COLO829 (cell line): ENCODE measurements around the gene OXT.
"Not testable (repeated sequence)": the region's sequence is repeated elsewhere in the genome, so short reads cannot be mapped to it uniquely, and the experiment has no call there.

Experiments used
- DNase-seq: peaks from one replicate; pipeline ENCODE4 v3.0.0; 2012; ENCODE audit warnings: low spot score

Gene OXT

DNA sequence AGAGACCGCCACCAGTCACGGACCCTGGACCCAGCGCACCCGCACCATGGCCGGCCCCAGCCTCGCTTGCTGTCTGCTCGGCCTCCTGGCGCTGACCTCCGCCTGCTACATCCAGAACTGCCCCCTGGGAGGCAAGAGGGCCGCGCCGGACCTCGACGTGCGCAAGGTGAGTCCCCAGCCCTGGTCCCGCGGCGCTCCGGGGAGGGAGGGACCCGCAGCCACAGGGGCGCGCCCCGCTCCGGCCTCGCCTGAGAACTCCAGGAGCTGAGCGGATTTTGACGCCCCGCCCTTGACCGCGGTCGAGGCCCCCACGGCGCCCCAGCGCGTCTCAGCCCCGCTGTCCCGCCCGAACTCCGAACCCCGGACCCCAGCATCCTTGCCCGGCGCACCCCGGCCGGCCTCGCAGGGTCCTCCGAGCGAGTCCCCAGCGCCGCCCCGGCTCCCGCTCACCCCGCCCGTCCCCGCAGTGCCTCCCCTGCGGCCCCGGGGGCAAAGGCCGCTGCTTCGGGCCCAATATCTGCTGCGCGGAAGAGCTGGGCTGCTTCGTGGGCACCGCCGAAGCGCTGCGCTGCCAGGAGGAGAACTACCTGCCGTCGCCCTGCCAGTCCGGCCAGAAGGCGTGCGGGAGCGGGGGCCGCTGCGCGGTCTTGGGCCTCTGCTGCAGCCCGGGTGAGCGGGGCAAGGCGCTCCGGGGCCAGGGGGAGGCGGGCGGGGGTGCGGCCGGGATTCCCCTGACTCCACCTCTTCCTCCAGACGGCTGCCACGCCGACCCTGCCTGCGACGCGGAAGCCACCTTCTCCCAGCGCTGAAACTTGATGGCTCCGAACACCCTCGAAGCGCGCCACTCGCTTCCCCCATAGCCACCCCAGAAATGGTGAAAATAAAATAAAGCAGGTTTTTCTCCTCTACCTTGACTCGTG lies at the start of gene OXT:
TSS of gene OXT (plus strand) at position 11 of the 920 bp plus-strand sequence. CDS start at position 47, 36 bp downstream.
- DNase-seq = no peak

DNA sequence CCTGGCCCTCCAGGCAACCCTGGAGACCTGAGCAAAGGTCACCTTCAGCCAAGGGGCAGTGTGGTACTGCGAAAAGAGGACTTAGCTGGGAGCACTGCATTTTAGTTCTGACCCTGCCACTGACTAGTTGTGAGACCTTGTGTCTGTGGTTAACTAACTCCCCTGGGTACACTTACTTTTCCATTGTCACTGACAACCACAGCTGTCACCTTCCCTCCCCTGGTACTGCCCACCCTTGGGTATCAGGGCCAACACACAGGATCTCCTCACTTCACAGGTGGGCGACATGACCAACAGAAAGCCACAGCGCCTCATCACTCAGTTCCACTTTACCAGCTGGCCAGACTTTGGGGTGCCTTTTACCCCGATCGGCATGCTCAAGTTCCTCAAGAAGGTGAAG lies 49.6 kb upstream of the OXT start:
- DNase-seq = no peak

DNA sequence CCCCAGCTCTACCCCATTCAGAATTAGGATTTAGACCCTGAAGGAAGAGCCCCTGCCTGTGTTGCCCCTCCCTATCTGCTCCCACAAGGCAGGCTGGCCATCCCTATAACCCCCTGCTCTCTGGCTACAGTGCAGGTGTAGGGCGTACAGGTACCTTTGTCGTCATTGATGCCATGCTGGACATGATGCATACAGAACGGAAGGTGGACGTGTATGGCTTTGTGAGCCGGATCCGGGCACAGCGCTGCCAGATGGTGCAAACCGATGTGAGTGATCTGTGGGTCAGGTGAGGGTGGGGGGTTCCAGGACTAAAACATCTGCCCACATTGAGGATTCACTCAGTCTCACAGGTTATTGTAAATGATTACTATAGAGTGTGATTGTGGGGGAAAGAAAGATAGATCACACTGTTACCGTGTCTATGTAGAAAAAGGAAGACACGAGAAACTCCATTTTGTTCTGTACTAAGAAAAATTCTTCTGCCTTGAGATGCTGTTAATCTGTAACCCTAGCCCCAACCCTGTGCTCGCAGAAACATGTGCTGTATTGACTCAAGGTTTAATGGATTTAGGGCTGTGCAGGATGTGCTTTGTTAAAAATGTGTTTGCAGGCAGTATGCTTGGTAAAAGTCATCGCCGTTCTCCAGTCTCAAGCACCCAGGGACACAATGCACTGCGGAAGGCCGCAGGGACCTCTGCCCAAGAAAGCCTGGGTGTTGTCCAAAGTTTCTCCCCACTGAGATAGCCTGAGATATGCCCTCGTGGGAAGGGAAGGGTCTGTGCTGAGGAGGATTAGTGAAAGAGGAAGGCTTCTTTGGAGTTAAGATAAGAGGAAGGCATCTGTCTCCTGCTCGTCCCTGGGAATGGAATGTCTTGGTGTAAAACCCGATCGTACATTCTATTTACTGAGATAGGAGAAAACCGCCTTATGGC lies 48.6 kb upstream of the OXT start:
- not testable (repeated sequence) for DNase-seq

DNA sequence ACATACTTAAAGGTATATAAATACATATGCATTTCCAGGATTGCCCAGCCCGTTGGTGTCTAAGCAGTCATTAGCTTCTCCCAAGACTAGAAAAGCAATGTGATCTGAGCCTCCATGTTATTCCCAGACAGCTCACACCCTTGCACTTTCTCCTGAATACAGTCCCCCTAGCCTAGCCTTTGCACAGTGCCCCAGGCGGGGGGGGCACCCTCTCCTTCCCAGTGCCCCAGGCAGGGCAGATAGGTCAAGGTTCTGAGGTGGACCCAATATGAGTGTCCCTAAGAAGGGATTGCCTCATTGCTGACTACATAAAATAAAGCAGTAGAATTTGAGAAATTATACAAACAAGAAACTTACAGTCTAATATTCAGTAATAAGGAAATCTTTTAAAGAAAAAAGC lies 43.4 kb upstream of the OXT start:
- no peak for DNase-seq

DNA sequence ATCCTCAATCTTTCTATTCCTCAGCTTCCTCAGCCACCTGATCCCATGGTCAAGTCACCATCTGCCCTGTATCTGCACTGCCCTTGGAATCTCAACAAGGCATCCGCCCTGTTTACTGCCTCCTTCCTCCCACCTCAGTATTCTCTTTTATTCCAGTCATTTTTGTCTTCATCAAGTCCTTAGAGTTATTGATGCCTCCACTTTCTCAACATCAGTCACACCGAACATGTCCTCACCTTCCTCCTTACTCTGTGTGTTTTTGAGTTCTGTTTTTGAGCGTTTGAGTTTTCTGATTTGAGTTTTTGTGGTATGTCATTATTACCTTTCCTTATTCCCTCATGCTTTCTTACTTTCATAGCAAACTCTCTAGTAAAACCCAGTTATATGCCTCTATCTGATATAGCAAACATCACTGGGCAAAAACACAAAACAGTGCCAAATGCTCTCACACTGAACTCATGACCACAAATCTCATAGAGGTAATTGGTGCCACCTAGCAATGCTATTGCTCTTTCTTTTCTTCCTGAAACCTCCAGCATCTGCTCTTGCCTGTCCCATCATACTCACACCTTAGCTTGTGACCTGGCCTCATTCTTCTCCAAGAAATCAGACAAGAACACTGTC lies 39.8 kb upstream of the OXT start:
- no peak for DNase-seq

DNA sequence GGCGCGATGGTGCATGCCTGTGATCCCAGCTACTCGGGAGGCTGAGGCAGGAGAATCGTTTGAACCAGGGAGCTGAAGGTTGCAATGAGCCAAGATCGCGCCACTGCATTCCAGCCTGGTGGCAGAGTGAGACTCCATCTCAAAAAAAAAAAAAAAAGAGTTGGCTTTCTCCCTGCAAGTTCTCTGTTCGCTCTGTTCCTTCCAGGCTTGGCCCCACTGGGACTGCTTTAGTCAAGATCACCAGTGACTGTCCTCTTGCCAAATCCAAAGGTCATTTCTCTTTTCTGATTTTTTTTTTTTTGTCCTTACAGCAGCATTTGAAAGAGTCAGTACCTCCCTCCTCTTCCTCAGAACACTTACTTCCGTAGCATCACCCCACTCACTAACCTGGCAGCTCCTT lies 38.8 kb upstream of the OXT start:
- DNase-seq = no peak

DNA sequence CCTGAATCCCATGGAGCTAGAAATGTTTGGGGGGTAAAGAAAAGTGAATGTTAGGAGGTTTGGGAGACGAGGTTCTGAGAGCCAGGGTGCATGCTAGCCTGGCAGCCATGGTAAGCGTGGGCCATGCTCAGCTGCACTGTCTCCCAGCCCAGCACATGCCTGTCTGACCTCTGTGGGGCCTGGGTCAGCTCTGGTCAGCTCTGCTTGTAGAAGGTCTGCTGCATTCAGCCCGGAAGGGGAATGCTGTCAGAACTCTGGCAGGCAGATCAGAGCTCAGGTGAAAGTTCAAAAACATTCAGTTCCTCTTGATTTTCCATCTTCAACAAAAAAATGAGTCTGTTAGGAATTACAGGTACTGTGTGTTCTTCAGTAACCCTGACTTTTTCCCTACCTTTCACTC lies 33.8 kb upstream of the OXT start:
- no peak for DNase-seq

DNA sequence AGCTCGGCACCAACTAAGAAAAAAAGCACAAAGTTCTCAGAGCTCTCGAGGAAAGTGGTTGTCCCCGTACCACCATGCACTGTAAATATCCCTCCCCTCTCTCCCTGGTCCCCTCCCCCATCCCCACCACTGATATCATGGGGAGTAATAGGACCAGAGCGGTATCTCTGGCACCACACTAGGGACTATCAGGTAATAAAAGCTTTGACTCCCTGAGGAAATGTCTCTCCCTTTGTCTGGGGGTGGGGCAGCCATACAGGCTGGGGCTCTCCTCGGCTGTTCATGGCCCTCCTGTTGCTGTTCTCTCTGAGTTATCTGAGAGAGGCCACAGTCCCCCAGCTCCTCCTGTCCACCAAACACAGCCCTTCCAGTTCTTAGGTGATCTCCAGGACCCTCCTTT lies 33.0 kb upstream of the OXT start:
- no peak for DNase-seq

DNA sequence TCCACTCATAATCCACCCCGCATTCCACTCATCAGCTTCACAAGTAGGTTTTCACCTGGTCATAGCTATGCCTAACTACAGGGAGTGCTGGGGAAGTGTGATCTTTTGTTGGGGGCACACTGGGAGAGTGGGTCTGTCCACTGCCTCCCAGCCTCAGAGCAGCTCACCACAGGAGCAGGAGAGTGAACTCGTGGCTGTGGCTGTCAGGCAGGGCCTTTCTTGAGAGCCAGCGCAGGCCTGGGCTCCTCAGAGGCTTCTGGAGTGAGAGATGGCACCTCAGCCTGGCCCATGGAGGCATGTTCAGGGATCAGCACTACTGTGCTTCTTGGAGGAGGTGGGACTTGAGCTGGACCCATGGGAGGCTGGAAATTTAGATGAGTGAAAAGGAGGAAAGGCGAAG lies 32.0 kb upstream of the OXT start:
- no peak for DNase-seq

DNA sequence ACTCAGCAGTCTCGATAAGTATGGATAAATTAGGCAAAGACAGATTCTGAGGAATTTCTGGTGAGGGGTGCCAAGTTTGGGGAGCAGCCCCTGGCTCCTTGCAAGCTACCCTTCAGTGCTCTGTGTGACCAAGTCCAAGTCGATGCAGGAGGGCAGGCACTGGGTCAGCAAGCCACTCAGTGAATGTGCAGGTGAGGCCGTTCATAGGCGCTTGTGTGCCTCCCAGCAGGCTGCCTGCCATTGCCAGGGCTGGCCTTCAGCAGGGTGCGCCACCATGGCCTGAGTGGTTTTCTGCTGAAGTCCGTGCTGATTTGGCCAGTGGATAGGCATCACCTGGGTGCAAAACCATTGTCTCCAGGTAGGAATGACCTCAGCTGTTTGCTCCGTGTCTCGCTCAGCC lies 31.3 kb upstream of the OXT start:
- no peak for DNase-seq

DNA sequence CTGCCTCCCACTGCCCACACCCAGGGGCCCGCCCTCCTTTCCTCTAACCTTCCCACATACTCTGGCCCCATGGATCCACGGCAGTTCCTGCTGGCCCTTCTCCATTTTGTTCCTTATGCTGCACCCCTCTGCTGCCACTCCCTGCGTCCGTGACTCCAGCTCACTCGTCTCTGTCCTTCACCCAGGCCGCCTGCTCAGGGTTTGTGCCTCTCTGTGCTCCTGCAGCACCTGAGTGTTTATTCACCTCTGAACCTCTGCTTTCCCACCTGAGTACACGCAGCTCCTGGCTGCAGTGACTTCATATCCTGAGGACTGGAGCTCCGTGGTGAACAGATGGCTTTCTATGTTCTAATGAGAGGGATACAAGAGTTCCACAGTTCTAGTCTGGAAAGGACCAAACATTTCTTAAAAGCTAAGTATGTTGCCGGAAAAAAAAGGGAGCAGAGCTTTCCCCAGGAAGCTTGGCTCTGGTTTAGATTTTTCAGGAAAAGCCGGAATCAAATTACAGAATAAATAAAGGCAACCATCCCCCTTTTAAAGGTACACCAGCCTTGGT lies 29.5 kb upstream of the OXT start:
- no peak for DNase-seq

DNA sequence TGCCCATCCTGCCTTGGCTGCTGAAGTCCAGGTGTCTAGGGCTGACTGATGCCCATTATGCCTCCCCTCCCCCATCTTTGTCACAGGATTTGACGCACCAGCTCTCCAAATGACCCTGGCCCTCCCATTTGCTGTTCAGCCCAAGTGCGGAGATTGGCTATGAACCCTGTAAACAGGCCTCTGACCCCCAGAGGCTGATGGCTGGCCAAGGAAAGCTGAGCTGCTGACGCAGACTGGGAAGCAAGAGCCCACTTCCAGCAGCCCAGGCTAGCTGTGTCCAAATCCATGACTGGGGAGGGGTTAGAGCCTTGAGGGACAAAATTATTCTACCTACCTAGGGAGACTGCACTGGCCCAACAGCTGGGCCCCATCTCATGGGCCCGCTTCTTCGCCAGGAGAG lies 28.8 kb upstream of the OXT start:
- no peak for DNase-seq

DNA sequence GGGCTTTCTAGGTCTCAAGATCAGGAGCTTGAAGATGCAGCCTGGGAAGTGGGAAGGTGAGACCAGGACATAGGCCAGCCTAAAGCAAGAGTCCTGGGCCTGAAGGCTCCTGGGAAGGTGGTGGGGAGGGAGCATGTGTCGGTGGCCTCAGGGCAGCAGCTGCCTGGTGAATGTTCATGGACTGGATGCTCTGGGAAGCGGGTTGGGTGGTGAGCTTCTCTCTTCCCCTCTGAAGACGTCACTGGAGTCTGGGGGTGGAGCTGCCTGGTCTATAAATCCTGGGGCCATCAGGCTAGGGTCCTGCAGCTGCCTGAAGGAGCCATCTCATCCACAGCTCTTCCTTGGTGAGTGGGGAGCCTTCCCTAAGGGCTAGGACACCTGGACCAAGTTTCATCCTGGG lies 28.1 kb upstream of the OXT start, which contains the start of gene GNRH2:
TSS of gene GNRH2 (plus strand) at position 301 of the 400 bp plus-strand sequence. CDS start 793 bp downstream, outside the sequence.
- no peak for DNase-seq

DNA sequence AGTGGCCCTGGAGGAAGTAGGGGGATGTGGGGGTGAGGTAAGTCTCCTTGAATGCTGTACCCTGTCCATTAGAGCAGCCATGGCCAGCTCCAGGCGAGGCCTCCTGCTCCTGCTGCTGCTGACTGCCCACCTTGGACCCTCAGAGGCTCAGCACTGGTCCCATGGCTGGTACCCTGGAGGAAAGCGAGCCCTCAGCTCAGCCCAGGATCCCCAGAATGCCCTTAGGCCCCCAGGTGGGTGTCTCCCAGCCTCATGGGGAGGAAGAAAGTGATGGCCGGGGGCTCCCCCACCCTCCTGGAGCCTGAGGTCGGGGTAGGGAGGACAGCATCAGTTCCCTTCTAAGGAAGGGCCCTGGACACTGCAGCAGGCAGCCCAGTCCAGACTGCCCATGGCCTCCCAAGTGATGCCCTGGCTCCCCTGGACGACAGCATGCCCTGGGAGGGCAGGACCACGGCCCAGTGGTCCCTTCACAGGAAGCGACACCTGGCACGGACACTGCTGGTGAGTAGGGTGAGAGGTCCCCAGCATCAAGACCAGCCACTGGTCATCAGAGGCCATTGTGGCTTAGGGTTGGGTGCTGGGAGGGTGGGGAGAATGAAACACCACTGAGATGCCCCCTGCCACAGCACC lies 27.0 kb upstream of the OXT start:
- DNase-seq = no peak

DNA sequence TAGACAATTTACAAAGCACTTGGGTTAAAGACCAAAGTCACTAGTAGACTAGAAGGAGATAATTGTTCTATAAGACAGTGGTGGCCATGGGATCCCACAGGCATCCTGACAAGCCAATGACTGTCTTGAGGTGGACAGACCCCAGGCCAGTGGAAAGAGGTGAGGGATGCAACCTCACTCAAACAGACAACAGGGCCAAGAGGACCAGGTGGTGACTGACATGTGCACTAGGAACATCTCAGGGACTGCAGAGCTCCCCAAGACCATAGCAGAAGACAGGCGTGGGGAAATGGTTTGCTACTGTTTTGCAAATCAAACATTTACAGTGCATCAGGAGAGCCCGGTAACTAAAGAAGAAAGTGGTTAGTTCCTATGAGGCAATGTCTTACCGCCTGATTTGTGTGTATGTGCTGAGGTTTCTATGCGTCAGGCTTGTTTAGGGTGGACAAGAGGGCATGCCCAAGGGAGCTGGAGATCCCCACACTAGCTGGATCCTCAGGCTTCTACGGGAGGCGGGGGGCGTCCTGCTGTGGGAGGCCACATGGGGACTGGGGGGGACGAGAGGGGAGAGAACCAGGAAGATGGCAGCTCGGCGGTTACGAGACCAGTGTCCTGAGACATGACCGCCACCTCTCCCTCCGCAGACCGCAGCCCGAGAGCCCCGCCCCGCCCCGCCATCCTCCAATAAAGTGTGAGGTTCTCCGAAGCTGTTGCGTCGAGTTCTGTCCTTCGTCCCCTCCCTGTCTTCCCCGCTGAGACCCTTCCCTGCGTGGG lies 26.2 kb upstream of the OXT start:
- peak; percentile 61 for DNase-seq

DNA sequence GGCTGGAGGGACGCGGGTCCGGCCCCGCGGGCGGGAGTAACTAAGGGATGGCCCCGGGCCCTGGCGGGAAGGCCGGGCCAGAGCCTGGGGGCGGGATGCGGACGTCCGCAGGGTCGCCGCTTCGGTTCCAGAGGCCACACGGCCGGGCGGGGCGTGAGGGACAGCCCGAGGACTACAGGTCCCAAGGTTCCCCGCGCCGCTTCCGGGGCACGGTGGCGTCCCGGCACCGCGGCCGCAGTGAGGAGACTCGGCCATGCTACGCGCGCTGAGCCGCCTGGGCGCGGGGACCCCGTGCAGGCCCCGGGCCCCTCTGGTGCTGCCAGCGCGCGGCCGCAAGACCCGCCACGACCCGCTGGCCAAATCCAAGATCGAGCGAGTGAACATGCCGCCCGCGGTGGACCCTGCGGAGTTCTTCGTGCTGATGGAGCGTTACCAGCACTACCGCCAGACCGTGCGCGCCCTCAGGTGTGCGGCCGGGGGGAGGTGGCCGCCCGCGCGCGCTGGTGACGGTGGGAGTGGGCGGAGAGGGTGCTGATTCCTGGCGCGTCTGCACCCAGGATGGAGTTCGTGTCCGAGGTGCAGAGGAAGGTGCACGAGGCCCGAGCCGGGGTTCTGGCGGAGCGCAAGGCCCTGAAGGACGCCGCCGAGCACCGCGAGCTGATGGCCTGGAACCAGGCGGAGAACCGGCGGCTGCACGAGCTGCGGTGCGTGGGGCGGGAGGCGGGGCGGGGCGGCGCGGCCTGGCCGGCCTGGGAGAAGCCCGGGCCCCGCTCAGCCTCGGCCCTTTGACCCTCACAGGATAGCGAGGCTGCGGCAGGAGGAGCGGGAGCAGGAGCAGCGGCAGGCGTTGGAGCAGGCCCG lies 25.4 kb upstream of the OXT start, which contains the start of gene MRPS26:
TSS of gene MRPS26 (plus strand) at position 237 of the 861 bp plus-strand sequence. CDS start at position 254, 17 bp downstream.
- DNase-seq = peak; percentile 92

DNA sequence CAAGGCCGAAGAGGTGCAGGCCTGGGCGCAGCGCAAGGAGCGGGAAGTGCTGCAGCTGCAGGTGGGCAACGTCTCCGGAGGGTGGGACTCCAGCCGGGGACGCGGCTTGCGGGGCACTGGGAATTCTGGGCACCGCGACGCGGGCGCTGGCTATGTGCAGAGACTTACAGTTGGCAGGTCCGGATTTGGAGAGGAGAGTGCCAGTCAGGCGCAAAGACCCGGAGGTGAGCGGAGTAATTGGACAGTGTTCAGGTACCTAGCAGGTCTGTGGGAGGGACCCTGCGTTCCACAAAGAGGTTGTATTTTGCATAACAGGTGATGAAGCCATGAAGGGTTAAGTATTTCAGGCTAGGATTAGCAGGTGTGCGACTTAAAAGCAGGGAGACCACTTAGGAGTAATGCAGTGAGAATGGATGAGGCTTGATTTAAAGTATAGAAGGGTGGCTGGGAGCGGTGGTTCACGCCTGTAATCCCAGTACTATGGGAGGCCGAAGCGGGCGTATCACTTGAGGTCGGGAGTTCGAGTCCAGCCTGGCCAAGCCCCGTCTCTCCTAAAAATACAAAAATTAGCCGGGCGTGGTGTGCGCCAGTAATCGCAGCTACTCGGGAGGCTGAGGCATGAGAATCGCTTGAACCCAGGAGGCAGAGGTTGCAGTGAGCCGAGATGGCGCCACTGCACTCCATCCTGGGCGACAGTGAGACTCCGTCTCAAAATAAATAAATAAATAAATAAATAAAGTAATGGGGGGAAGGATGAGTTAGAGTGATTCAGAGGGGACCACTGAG lies 24.6 kb upstream of the OXT start:
- DNase-seq = no peak

DNA sequence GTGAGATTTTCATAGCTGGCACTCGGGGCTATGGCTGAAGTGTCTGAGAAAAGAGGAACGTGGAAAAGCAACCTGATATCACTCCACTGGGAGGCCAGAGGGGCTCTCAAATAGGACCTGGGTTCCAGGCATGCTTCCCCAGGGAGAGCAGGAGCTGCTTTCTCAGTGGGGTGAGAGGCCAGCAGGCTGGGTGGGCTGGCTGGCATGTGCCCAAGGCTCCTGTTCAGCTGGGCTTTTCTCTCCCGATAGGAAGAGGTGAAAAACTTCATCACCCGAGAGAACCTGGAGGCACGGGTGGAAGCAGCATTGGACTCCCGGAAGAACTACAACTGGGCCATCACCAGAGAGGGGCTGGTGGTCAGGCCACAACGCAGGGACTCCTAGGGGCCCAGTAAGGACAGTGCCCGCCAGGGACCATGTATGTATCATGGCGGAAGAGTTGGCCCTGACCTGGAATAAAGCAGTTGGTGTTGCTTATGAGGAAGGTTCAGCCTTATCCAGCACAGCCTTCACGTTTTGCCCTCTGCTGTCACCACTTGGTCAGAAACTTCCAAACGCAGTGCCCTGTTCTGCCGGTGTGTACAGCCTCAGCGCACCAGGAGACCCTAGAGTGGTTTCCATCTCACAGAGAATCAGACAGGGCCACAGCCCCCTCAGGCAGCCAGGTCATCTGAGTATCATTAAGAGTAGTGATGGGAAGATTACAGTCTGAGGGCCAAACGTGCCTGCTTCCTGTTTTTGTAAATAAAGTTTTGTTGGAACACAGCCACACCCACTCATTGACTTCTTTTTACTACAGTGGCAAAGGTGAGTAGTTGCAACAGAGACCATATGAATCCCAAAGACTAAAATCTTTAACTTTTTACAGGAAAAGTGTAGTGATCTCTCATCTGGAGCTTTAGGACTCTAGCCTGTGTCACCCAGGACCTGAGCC lies 23.7 kb upstream of the OXT start:
- DNase-seq = no peak
